SHP77 treated with DMSO at 0.1 percent for 48 hours (cell line): Measurements from ENCODE around the gene USP30.
"Not testable (repeated sequence)": the region's sequence is repeated elsewhere in the genome, so short reads cannot be mapped to it uniquely, and the experiment has no call there.

Source experiments
- DNase-seq: peaks from one replicate; lab custom pipeline; 2025; lab: John Stamatoyannopoulos, UW

USP30 gene, protein sequence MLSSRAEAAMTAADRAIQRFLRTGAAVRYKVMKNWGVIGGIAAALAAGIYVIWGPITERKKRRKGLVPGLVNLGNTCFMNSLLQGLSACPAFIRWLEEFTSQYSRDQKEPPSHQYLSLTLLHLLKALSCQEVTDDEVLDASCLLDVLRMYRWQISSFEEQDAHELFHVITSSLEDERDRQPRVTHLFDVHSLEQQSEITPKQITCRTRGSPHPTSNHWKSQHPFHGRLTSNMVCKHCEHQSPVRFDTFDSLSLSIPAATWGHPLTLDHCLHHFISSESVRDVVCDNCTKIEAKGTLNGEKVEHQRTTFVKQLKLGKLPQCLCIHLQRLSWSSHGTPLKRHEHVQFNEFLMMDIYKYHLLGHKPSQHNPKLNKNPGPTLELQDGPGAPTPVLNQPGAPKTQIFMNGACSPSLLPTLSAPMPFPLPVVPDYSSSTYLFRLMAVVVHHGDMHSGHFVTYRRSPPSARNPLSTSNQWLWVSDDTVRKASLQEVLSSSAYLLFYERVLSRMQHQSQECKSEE

DNA sequence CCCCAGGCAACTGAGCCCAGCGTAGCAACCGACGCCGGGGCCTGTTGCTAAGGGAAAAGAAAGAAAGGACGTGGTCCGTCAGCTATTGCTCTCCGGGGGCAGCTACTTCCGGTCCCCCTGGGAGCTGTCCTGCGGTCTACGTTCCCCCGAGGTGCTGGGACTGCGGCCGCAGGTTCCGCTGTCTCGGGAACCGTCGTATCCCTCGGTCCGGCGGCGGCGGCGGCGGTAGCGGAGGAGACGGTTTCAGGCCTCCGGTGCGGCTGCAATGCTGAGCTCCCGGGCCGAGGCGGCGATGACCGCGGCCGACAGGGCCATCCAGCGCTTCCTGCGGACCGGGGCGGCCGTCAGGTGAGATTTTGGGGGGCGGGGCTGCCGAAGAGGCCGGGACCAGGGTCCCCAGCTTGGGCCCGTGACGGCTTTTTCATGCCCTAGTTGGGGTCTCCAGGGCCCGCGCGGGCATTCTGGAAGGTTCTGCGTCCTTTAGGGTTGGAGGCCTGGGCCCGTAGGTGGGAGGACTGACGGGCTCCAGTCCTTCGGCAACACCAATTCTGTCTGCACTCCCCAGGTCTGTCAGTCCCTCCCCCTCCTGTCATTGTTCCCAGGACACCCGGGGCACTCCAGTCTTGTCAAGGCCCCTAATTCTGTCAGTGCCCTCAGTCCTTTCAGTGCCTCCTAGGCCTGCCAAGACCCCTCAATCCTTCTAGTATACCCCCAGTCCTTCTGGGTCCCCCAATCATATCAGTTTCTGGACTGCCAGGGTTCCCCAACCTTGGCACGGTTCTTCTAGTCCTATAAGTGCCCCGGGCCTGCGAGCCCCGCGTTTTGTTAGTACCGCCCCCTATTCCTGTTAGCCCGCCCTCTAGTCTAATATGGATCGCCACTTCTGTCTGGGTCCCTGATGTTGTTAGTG lies at the start of gene USP30:
USP30 (plus strand) TSS at position 163 of the 910 bp plus-strand sequence; CDS start at position 266, 103 bp downstream.
- DNase-seq = peak; percentile 66

DNA sequence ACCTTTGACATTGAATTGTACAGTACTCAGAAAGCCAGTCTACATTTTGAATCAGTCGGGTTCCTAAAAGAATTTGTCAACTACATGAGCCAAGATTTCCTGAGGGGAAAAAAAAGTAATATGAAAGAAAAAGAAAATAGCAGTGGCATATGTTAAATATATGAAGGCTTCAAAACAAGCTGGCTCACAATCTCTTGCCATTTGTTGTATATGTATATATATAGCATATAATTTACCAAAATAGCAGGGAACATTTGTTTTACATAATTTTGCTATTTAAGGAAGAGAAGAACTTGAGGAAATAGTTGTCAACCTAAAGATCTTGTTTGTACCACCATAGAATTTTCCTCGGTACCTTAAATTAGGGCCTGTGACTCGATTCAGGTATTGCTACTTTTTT lies 48.4 kb upstream of the USP30 start:
- DNase-seq = no peak

DNA sequence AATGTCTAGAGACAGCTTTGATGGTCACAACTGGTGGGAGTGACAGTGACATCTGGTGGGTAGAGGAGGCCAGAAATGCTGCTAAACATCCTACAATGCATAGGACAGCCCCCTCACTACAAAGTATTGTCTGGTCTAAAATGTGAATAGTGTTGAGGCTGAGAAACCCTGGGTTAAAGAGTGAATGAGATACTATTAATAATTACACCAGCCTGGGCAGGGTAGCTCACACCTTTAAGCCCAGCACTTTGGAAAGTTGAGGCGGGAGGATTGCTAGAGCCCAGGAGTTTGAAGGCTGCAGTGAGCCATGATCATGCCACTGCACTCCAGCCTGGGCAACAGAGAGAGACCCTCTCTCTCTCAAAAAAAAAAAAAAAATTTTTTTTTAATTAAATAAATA lies 42.6 kb upstream of the USP30 start:
- no peak for DNase-seq

DNA sequence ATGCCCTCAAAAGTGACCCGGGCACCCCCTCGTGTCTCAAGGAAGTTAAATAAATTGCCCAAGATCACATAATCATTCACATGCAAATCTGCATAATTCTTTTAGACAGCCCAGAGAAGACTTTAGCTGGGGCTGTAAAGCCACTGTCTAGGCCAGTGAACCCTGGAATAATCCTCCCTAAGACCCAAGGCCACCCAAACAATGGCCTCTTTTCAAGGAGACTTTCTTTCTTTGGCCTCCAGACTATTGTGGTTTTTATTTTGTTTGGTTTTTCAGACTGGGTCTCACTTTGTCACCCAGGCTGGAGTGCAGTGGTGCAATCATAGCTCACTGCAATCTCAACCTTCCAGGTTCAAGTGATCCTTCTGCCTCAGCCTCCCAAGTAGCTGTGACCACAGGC lies 42.1 kb upstream of the USP30 start:
- DNase-seq = no peak

DNA sequence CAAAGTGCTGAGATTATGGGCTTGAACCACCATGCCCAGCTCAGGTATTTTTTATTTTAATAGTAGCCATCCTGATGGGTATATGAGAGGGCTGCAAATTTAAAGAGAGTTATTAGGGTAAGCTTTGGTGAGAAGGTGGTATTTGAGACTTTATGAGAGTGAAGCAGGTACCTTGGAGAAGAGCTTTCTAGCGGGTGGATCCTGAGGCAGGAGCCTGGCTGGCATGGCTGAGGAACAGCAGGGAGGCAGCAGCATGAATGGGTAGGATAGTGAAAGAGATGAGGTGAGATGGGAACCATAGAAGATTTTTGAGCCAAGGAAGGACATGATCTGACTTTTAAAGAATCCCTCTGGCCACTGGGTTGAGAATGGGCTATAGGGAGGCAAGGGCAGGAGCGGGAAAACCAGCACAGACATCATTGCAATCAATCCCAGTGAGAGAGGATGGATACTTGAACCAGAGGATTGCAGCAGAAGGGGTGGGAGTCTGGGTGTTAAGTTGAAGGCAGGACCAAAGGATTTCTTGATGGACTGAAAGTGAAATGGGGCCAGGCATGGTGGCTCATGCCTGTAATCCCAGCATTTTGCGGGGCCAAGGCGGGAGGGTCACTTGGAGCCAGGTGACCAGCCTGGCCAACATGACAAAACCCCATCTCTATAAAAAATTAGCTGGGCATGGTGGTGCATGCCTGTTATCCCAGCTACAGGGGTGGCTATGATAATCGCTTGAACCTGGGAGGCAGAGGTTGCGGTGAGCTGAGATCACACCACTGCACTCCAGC lies 37.2 kb upstream of the USP30 start:
- no peak for DNase-seq

DNA sequence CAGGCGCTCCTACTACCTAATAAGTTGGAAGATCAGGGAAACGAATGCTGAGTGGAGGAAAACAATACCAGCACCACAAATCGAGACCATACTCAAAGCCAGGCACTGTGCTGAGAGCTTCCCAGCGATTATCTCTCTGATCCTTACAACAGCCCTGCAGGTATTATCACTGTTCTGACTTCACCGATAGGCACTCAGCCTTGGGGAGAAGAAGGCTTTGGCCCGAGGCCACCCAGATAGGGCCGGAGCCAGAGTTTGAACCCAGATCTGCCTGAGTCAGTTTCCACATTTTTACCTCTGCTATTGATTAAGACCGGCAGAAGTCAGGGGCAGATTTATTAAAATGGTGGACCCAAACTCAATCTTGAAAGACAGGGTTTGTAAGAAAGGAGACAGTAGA lies 36.4 kb upstream of the USP30 start:
- no peak for DNase-seq

DNA sequence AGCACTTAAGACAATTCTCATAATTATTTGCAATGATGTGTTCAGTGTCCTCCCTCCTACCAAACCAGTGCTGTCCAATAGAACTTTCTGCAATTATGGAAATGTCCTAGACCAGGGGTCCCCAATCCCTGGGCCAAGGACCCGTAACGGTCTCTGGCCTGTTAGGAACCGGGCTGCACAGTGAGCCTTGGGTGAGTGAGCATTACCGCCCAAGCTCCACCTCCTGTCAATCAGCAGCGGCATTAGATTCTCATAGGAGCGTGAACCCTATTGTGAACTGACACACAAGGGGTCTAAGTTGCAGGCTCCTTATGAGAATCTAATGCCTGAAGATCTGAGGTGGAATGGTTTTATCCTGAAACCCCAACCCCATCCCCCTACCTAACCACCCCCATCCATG lies 35.4 kb upstream of the USP30 start:
- DNase-seq = no peak

DNA sequence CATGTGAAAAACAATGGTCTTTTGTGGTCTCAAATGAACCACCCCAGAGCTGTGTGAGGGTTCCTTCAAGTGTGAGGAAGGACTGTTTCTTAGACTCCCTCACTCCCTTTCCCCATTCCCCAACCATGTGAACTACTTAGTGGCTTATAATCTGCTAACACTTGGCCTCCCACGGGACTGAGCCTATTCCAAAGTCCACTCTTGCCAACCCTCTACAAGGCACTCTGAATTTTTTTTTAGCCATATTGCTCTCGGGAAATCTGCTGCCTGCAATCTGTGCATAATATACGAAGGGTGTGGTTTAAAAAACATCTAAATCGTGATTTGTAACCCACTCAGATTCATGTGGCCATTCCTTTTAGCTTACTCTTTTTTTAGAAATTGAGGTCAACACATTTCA lies 34.1 kb upstream of the USP30 start:
- DNase-seq = no peak

DNA sequence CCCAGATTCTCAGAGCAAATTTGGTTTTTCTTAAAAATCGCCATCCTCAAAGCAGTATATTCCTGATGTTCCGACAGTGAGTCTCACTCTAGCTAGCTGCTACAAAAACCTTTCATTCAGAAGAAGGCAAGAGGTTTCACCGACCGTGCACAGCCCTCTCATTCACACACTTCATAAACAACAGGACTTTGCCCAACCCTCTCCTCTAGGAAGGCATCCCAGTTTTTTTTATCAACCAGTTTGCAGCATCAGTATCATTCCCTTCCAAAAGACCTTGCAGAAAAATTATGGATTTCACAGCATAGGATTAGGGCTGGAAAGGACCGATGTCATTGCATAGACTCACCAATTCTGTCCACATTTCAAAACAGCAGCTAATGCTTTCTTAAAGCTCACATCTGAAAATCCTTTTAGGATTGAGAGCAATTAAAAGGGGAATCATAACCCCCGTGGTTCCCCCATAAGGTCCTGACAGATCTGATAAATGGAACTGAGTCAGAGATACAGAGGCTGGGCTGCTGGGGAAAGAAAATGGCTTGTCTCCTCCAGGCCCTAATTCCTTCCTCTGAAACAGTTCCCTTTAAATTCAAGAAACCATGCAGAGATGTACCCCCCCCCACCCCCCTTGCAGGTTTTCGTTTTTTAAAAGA lies 32.1 kb upstream of the USP30 start:
- no peak for DNase-seq

DNA sequence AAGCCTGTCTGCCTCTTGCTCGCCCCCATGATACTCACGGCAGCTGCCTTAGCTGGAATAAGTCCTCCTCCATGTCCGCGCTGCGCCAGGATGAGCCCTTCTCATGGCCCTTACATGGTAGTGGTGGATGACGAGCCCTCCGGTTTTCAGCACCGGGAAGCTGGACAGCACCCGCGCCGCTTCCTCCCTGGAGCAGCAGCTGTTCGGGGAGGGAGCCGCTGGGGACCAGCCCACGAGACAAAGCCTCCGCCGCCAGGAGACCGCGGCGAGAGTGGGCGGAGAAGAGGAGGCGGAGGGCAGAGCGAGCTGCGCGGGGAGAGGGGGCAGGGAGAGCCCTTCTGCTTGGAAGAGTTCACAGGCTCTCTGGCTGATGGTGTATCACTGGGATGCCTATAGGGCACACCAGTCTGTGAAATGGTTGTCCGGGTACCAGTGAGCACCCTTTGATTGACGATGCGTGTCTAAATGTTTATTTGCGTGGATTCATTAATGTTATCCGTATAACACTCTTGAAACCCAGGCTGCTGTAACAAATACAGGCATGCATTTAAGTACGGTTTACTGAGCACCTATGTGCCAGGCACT lies 31.5 kb upstream of the USP30 start, which contains the start of gene SVOP:
SVOP (minus strand) TSS at position 273 of the 585 bp plus-strand sequence; CDS start at position 73, 200 bp downstream.
- DNase-seq = peak; percentile 72

DNA sequence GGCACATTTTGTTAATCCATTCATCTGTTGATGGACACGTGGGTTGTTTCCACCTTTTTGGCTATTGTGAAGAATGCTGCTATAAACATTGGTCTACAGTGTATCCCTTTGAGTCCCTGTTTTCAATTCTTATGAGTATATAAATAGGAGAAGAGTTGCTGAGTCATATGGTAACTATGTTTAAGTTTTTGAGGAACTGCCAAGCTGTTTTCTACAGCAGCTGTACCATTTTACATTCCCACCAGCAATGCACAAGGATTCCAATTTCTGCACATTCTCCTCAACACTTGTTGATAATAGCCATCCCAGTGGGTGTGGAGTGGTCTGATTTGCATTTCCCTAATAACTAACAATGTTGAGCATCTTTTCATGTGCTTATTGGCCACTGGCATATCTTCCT lies 24.6 kb upstream of the USP30 start:
- no peak for DNase-seq

DNA sequence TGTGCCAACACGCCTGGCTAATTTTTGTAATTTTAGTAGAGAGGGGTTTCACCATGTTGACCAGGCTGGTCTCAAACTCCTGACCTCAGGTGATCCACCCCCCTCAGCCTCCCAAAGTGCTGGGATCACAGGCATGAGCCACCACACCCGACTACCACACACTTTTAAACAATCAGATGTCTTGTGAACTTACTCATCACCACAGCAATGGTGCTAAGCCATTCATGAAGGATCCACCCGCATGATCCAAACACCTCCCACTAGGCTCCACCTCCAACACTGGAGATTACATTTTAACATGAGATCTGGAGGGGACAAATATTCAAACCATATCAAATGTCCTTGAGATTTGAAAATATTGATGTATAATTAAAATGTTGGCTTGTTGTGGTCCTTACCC lies 23.8 kb upstream of the USP30 start:
- not testable (repeated sequence) for DNase-seq

DNA sequence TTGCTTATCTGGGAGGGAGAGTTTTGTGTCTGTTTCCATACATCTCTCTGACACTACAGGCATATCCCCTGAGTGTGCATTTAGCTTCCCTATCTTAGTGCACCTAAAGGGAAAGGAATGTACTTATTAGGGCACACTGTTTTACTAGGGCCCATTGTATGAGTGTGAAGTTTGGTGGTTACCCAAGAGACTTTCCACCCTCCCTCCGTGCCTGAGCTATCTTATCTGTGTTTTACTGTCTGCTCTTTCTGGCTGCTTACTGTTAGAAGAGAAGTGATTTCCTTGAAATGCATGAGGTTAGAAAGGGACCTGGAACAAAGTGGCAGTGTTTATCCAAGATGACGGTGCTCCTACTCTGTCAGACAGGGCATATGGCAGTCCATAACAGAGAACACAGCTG lies 23.0 kb upstream of the USP30 start:
- DNase-seq = no peak

DNA sequence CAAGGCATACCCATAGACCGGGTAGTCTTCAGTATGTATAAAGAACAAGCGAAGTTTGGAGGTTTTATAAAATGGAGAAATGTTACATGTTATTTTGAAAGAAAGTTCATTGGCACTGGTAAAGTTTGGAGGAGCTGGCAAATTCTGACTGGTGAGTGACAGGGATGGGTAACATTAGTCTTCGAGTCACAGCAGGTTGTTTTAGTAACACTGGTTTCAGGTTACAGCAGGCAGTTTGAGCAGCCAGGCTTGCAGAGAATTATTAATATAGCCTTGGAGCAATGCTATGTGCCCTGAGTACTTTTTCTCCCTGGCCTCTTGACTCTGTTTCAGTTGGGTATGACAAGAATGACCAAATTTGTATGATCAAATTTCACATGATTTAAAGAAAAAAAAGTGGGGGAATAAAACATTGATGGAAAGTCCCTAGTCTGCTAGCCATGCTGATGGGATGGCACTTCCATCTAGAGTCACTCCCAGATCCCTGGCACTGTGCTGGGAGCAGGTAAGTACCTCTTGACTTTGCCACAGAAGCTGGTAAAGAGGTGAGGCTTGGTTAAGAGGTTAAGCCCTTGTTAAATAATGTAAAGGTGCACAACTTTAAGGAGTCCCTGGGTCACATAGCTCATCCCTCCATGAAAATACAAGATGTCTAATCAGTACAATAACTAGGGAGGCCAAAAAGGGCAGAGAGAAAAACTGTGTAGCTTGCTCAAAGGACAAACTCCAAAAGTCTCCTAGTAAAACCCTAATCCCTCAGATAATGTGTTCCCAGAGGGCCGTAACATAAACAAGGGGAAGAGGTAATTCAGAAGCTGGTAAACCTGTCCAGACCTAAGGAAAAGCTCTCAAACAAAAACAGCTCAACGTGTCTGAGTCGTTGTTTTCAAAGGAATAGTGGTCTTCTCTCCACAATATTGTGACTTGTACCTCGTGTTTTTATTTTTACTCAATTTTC lies 18.9 kb upstream of the USP30 start:
- no peak for DNase-seq

DNA sequence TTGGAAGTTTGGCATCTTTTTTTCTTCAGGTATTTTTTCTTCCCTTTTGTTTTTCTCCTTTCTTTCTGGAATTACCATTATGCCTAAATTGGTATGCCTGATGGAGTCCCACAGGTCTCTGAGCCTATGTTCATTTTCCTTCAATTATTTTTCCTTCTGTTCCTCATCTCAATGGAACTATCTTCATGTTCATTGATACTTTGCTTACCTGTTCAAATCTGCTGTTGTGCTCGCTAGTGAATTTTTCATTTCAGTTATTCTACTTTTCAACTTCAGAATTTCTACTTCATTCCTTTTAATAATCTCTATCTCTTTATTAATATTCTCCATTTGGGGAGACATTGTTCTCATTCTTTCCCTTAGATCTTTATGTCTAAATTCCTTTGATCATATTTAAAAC lies 15.4 kb upstream of the USP30 start:
- no peak for DNase-seq

DNA sequence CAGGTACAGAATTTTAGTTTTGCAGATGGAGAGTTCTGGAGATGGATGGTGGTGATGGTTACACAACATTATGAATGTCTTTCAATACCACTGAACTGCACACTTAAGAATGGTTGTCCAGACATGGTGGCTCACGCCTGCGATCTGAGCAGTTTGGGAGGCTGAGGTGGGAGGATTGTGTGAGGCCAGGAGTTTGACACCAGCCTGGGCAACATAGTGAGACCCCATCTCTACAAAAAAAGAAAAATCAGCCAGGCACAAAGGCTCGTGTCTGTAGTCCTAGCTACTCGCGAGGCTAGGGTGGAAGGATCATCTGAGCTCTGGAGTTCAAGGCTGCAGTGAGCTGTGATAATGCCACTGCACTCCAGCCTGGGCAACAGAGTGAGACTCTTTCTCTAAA lies 8.1 kb upstream of the USP30 start:
- DNase-seq = no peak

DNA sequence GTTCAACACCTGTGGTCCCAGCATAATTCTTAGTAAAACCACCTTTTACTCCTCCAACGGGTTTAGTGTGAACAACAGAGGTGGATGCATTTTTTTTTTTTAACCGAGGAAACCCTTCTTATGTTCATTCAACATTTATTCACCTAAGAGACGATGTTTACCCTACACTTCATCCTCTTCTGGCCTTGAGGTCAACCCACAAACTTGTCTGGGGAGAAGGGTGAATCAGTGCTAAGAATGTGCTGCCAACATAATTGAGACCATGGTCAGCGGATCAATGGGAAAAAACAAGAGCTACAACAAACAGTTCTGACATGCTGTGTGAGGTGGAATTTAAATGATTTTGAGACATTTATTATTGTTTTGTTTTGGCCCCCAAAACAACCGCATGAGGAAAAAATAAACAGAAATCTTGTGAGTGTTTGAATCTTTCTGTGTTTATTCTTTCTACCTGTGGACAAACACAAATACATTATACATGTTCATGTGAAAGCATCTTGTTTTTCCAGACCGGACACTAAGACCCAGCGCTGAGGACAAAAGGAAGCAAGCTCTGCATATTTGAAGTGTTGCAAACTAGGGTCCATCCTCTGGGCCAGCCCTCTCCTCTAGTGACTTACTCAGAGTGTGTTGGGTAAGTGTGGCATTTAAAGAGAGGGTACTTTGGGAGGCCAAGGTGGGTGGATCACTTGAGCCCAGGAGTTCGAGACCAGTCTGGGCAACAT lies 5.1 kb upstream of the USP30 start:
- no peak for DNase-seq

DNA sequence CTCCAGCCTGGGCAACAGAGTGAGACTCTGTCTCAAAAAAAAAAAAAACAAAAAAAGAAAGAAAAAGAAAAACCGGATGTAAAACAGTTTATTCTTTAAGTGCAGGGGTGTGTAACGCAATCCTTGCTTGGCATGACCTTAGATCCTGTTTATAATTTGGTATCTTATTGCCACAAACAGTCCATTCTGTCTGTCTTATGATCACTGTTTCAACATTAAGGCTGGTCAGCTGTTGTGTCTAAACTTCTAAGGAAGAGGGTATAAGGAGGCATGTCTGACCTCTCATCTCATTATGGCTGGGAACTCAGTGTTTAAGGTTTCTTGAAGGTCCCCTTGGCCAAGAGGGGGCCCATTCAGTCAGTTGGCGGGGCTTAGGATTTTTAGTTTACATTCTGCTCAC lies 3.7 kb upstream of the USP30 start:
- not testable (repeated sequence) for DNase-seq

DNA sequence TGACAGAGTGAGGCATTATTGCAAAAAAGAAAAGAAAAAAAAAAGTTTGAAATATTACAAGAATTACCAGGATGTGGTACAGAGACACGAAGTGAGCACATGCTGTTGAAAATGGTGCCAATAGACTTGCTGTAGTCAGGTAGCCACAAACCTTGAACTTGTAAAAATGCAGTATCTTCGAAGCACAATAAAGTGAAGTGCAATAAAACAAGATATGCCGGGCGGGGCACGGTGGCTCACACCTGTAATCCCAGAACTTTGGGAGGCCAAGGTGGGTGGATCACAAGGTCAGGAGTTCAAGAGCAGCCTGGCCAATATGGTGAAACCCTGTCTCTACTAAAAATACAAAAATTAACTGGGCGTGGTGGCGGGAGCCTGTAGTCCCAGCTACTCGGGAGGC lies 2.6 kb upstream of the USP30 start:
- not testable (repeated sequence) for DNase-seq
